OCI-LY3 (cell line): ENCODE measurements around the gene INSRR.

ENCODE experiments used
- H2AFZ ChIP-seq: fragments of 200-600, 300-600 bp; shearing (Covaris generic); 2 replicates; pipeline ENCODE4 v1.6.0; 2014; ENCODE audit warnings: antibody characterized with exemption, low read depth, low read length
- H3K27ac ChIP-seq: fragments of 200-600, 300-600 bp; sonication (generic); 2 replicates; pipeline ENCODE4 v1.5.1; 2014; ENCODE audit warnings: mild to moderate bottlenecking, low read length, moderate library complexity, mixed read lengths
- H3K27me3 ChIP-seq: fragments of 200-600, 300-600 bp; sonication (generic); 2 replicates; pipeline ENCODE4 v1.6.1; 2014; ENCODE audit warnings: low read depth, low read length, mixed read lengths
- H3K36me3 ChIP-seq: fragments of 200-600, 300-600 bp; sonication (generic); replicated peaks from 2 replicates; pipeline ENCODE3; 2014; ENCODE audit warnings: low read depth, low read length, mixed read lengths
- H3K4me1 ChIP-seq: fragments of 300-600, 200-600 bp; sonication (generic); 2 replicates; pipeline ENCODE4 v1.6.1; 2014; ENCODE audit warnings: low read length, mixed read lengths
- H3K4me2 ChIP-seq: fragments of 200-600, 300-600 bp; sonication (generic); 2 replicates; pipeline ENCODE4 v1.6.1; 2014; ENCODE audit warnings: low read length, mixed read lengths
- H3K4me3 ChIP-seq: fragments of 300-600, 200-600 bp; sonication (generic); 2 replicates; pipeline ENCODE4 v1.5.1; 2014; ENCODE audit warnings: antibody characterized with exemption, mild to moderate bottlenecking, low read length, moderate library complexity
- H3K79me2 ChIP-seq: fragments of 300-600, 200-600 bp; shearing (Covaris generic); 2 replicates; pipeline ENCODE4 v1.6.1; 2014; ENCODE audit warnings: mild to moderate bottlenecking, low read length, mixed read lengths
- H3K9ac ChIP-seq: fragments of 300-600, 200-600 bp; shearing (Covaris generic); 2 replicates; pipeline ENCODE4 v1.6.0; 2014; ENCODE audit warnings: mild to moderate bottlenecking, low read length, moderate library complexity
- H3K9me3 ChIP-seq: fragments of 200-600, 300-600 bp; shearing (Covaris generic); 2 replicates; pipeline ENCODE4 v1.6.1; 2014; ENCODE audit warnings: low read length, mixed read lengths; ENCODE audit not compliant: insufficient read depth
- H4K20me1 ChIP-seq: fragments of 200-600, 300-600 bp; sonication (generic); 2 replicates; pipeline ENCODE4 v1.6.1; 2016; ENCODE audit warnings: low read length, mixed read lengths; ENCODE audit not compliant: insufficient read depth
- EZH2phosphoT487 ChIP-seq: fragments of 200-600 bp; shearing (Covaris generic); IDR thresholded peaks from 2 replicates; pipeline ENCODE4 v1.6.1; 2018; ENCODE audit warnings: antibody characterized with exemption, mixed run types, low read depth
- TF ChIP-seq, protein P1 (sequence below): fragments of 200-600, 300-600 bp; sonication (generic); IDR thresholded peaks from 2 replicates; pipeline ENCODE4 v1.5.1; 2014; ENCODE audit warnings: antibody characterized with exemption, low read length, low read depth

The INSRR gene

DNA sequence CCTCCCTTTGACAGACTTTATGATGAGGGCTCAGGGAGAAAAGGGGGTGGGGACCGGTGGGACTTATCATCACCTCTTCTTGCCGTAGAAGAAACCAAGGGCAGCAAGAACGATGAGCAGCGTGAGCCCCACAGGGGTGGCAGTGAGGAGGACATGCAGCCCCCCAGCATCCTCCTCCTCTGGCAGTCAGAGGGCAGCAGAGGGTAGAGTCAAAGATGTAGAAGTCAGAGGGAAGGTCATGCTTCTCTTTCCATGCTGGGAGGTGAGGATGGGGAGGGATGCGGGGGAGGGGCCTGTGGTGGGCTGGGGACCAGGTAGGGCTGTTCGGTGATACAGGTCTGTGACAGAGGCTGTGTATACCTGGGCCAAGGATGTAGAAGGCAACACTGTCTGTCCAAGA, 14.8 kb downstream of the INSRR start:
- H3K4me2 ChIP-seq: no peak overlapping the region
- no peak overlapping the region for H3K27ac ChIP-seq
- no peak overlapping the region for H2AFZ ChIP-seq
- peaks cover 13% of the 10 kb centered on the region for H3K4me1 ChIP-seq
- H3K9me3 ChIP-seq: no peaks in the 10 kb centered on the region
- H3K27me3 ChIP-seq: no peaks in the 10 kb centered on the region
- no peaks in the 10 kb centered on the region for H4K20me1 ChIP-seq
- H3K79me2 ChIP-seq: no peaks in the 10 kb centered on the region
- H3K4me3 ChIP-seq: no peak overlapping the region
- H3K36me3 ChIP-seq: no peaks in the 10 kb centered on the region
- no peak for TF ChIP-seq EZH2phosphoT487
- TF ChIP-seq, protein P1, sequence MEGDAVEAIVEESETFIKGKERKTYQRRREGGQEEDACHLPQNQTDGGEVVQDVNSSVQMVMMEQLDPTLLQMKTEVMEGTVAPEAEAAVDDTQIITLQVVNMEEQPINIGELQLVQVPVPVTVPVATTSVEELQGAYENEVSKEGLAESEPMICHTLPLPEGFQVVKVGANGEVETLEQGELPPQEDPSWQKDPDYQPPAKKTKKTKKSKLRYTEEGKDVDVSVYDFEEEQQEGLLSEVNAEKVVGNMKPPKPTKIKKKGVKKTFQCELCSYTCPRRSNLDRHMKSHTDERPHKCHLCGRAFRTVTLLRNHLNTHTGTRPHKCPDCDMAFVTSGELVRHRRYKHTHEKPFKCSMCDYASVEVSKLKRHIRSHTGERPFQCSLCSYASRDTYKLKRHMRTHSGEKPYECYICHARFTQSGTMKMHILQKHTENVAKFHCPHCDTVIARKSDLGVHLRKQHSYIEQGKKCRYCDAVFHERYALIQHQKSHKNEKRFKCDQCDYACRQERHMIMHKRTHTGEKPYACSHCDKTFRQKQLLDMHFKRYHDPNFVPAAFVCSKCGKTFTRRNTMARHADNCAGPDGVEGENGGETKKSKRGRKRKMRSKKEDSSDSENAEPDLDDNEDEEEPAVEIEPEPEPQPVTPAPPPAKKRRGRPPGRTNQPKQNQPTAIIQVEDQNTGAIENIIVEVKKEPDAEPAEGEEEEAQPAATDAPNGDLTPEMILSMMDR: no peak
- no peak overlapping the region for H3K9ac ChIP-seq

DNA sequence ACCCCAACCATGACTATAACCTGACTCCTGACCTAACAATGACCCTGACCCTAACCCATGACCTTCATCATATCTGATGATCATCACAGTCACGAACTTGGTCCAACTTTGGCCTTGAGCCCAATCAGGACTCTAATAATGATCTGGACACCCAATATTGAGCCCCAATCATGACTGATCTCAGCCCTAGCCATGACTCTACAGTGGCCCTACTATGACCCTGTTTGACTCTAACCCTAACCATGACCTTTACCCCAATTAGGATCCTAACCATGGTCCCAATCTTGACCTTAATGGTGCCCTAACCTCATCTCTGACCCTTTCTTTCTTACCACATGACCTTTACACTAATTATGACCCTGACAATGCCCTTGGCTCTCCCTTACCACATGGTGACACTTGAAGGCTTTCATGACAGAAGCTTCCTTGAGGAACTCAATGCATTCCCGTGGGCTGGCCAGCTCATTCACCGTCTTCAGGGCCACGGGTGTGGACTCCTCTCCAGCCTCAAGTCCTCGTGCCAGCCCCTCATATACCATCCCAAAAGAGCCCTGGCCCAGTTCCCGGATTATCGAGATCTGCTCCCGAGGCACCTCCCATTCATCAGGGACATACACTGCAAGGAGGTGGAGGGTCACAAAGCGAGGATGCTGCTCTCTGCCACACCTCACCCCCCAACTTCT, 16.2 kb downstream of the INSRR start:
- Histone ChIP-seq H3K4me2 (no peak overlapping the region), H2AFZ (no peak overlapping the region), H3K4me1 (peaks cover 22% of the 10 kb centered on the region), H3K9ac (no peak overlapping the region), H3K36me3 (no peaks in the 10 kb centered on the region), H3K27me3 (no peaks in the 10 kb centered on the region), H3K27ac (no peak overlapping the region), H3K79me2 (no peaks in the 10 kb centered on the region), H3K9me3 (no peaks in the 10 kb centered on the region), H3K4me3 (no peak overlapping the region), H4K20me1 (no peaks in the 10 kb centered on the region)
- no peak for TF ChIP-seq EZH2phosphoT487
- TF ChIP-seq, protein P1: no peak

DNA sequence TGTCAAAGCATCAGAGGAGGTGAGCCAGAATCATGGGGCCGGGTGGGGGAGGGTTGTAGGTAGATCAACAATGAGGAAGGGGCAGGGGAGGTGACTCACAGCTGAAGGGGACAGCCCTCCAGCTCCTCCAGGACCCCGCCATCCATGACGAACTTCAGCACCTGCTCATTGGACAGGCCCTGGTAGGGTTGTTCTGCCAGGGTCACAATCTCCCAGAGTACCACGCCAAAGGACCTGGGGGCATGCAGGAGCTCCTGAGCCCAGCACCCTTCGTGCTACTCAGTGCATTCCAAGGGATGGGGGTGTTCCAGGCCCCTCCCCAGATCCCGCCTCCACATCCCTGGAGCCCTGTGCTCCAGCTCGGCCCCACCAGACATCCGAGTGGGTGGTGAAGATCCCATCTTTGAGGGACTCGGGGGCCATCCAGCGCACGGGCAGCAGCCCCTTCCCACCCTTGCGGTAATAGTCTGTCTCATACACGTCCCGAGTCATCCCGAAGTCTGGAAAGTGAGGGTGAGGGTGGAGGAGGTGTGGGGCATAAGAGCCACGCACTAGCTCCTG, 17.5 kb downstream of the INSRR start:
- no peak overlapping the region for H3K4me2 ChIP-seq
- H3K9ac ChIP-seq: no peak overlapping the region
- no peaks in the 10 kb centered on the region for H4K20me1 ChIP-seq
- no peaks in the 10 kb centered on the region for H3K9me3 ChIP-seq
- H3K36me3 ChIP-seq: no peaks in the 10 kb centered on the region
- H2AFZ ChIP-seq: no peak overlapping the region
- TF ChIP-seq, protein P1: no peak
- TF ChIP-seq EZH2phosphoT487: no peak
- H3K4me3 ChIP-seq: no peak overlapping the region
- H3K4me1 ChIP-seq: peaks cover 35% of the 10 kb centered on the region
- no peak overlapping the region for H3K27ac ChIP-seq
- H3K79me2 ChIP-seq: no peaks in the 10 kb centered on the region
- H3K27me3 ChIP-seq: no peaks in the 10 kb centered on the region

DNA sequence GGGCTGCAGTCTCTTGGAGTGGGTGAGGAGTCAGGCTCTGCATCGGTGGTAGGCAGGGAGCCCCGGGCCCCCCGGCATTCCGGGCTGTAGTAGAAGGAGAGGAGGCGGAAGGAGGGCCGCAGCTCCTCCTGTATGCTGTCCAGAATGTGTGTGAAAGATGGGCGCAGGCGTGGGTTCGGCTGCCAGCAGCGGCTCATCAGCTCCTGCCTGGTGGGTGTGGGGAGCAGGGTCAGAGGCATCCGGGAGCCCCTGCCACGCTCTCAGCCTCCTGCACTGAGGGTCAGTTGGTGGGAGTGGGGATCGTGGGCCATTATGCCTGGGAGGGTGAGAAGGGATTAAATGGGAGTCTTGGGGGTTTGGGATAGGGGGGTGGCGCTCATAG, 18.0 kb downstream of the INSRR start:
- no peaks in the 10 kb centered on the region for H3K27me3 ChIP-seq
- H3K27ac ChIP-seq: no peak overlapping the region
- no peaks in the 10 kb centered on the region for H3K9me3 ChIP-seq
- H3K79me2 ChIP-seq: no peaks in the 10 kb centered on the region
- TF ChIP-seq, protein P1: no peak
- TF ChIP-seq EZH2phosphoT487: no peak
- no peak overlapping the region for H2AFZ ChIP-seq
- no peaks in the 10 kb centered on the region for H4K20me1 ChIP-seq
- no peak overlapping the region for H3K9ac ChIP-seq
- H3K4me2 ChIP-seq: no peak overlapping the region
- H3K4me1 ChIP-seq: peaks cover 40% of the 10 kb centered on the region
- H3K36me3 ChIP-seq: no peaks in the 10 kb centered on the region
- no peak overlapping the region for H3K4me3 ChIP-seq
